Neural progenitor cell (in vitro differentiated cells): ENCODE measurements around the gene LGMN.

ENCODE experiments used
- CTCF ChIP-seq: fragments of 200-600 bp; sonication (generic); IDR thresholded peaks from 2 replicates; pipeline ENCODE4 v1.5.1; 2017; ENCODE audit warnings: antibody characterized with exemption, mild to moderate bottlenecking
- EZH2 ChIP-seq: fragments of 200-600 bp; sonication (generic); IDR thresholded peaks from 2 replicates; pipeline ENCODE4 v1.6.1; 2017; ENCODE audit warnings: antibody characterized with exemption, mild to moderate bottlenecking, moderate library complexity

DNA sequence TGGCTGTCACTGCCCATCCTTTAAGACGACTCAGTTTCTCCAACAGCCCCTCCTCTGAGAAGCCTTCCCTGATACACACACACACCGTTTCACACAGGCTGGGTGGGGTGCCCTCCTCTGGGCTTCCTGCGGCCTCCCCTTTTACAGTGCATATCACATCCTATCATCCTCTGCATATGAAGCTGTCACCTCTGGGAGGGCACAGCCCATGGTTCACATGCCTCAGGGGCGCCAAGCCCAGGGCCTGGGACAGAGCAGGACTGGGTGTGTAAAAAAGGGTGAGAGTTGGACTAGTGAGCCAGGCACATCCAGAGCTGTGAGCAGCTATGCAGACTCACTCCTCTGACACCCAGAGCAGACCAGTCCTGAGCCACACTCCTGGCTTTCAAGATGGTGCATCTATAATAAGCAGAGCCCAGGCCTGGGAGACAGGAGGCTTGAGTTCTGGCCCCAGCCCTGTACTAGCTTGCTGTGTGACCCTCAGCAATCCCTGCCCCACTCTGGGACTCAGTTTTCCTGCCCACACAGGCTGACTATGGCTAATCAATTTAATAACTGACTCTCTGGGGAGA lies 62.6 kb downstream of the LGMN start:
- TF ChIP-seq CTCF, result no peak
- no peak for TF ChIP-seq EZH2
